ENCODE data around the gene TTBK1. TPM values are rescaled to one million over a fixed set of nuclear protein-coding genes. Genes with fewer than 3 reads are reported as not detected.

TTBK1 gene
- polyA plus RNA-seq, 4 donors = 0.89 to 2.1 (median 1.0) TPM

DNA sequence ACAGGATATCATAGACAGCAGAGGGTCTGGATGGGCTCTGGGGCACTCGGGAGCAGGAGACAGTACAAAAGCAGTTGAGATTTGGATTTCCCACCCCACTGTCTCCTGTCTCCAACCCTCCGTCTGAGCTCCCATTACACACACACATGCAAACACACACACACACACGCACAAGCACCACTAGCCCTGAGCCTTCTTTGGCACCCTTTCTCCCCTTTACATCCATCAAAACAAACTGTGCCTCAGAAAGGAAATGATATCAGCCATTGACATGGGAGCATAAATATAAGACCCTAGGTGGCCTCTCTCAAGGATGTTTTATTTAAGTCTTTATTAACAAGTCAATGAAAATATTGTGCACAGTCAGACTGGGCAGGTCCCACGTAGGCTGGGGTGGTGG, 17.5 kb downstream of the TTBK1 start:
- Histone ChIP-seq H3K4me1 (ENCODE audit: control insufficient read depth in 3 of 3, insufficient read depth in 2 of 3, low read depth in 1 of 3, low read length in 2 of 3) (peaks cover 0 to 37% (median 0%) of the 10 kb centered on the region in 3 donors), H3K4me3 (ENCODE audit: low read depth in 1 of 3, low read length in 3 of 3) (no peak overlapping the region), H3K36me3 (ENCODE audit: control insufficient read depth in 3 of 3, insufficient read depth in 2 of 3, low read depth in 1 of 3, low read length in 3 of 3) (peaks cover 0 to 8% (median 0%) of the 10 kb centered on the region in 3 donors), H3K9me3 (ENCODE audit: control insufficient read depth in 2 of 2, insufficient read depth in 1 of 2, low read depth in 1 of 2, low read length in 1 of 2) (no peaks in the 10 kb centered on the region), H3K27ac (ENCODE audit: low read depth in 1 of 3, low read length in 2 of 3) (no peak overlapping the region), H3K27me3 (ENCODE audit: control insufficient read depth in 3 of 3, insufficient read depth in 3 of 3, low read length in 3 of 3) (no peaks in the 10 kb centered on the region)
- FAIRE-seq = no peak
- DNase-seq = no peak
- WGBS, 3 donors = 80 to 92% (median 89%) methylated on average over 4 of the region's 4 CpGs

DNA sequence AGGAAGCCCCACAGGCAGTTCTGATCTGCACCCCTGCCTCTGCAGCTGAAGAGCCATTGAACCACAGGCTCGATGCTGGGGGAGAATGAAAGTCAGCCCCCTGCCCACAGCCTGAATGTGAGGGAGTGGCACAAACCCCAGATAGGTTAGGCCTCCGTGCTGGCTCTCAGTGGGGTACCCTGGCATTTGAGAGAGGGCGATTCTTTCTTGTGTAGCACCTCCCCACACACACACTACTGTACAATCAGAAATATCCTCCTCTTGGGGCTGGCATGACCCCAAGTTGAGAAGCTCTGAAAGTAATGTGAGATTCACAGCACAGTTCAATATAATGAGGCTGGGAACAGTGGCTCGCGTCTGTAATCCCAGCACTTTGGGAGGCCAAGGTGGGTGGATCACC, 17.9 kb downstream of the TTBK1 start:
- H3K36me3 ChIP-seq (ENCODE audit: control insufficient read depth in 3 of 3, insufficient read depth in 2 of 3, low read depth in 1 of 3, low read length in 3 of 3) = peaks cover 0 to 8% (median 0%) of the 10 kb centered on the region in 3 donors
- H3K4me1 ChIP-seq (ENCODE audit: control insufficient read depth in 3 of 3, insufficient read depth in 2 of 3, low read depth in 1 of 3, low read length in 2 of 3) = peaks cover 0 to 40% (median 0%) of the 10 kb centered on the region in 3 donors
- no peaks in the 10 kb centered on the region for H3K27me3 ChIP-seq (ENCODE audit: control insufficient read depth in 3 of 3, insufficient read depth in 3 of 3, low read length in 3 of 3)
- 84 to 89% (median 84%) methylated on average over 5 of the region's 5 CpGs for WGBS, 3 donors
- no peak overlapping the region for H3K4me3 ChIP-seq (ENCODE audit: low read depth in 1 of 3, low read length in 3 of 3)
- DNase-seq = no peak
- no peak overlapping the region for H3K27ac ChIP-seq (ENCODE audit: low read depth in 1 of 3, low read length in 2 of 3)
- no peak for FAIRE-seq
- H3K9me3 ChIP-seq (ENCODE audit: control insufficient read depth in 2 of 2, insufficient read depth in 1 of 2, low read depth in 1 of 2, low read length in 1 of 2) = no peaks in the 10 kb centered on the region

DNA sequence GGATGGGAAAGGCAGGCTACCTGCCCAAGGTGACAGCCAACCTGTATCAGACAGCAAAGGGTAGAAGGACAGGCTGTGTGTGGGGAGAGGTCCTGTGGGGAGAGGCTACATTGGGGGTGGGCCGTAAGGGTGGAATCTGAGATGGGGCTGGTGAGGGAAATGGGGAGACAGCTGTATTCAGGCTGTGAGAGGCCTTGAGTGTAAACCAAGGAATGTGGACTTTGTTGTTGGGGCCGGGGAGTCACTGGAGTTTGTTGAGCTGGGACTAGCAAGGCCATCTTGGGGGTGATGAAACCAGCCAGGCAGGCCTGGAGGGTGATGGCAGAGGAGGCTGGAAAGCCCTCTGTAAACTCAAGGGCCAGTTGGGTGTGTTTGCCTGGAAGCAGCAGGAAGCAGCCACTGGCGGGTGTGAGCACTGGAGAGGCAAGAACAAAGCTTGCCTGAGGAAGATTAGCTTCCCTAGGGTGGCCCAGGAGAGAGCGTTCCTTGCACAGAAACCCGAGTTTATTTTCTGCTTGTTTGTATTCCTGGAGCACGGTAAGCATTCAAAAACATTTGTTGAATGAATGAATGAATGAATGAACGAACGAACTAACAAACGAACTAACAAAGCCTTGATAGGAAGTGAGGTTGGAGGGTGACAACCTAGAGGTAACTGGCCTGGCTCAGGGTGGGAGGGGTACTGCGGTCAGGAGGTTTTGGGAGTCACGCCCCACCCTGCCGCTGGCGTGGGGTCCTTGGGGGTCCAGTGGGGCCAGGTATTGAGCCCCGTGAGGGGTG, 18.9 kb downstream of the TTBK1 start:
- 62 to 74% (median 70%) methylated on average over 14 of the region's 14 CpGs for WGBS, 3 donors
- H3K9me3 ChIP-seq (ENCODE audit: control insufficient read depth in 2 of 2, insufficient read depth in 1 of 2, low read depth in 1 of 2, low read length in 1 of 2) = no peaks in the 10 kb centered on the region
- peaks cover 0 to 46% (median 0%) of the 10 kb centered on the region in 3 donors for H3K4me1 ChIP-seq (ENCODE audit: control insufficient read depth in 3 of 3, insufficient read depth in 2 of 3, low read depth in 1 of 3, low read length in 2 of 3)
- DNase-seq = peak; percentile 24 to 87
- peaks cover 0 to 8% (median 0%) of the 10 kb centered on the region in 3 donors for H3K36me3 ChIP-seq (ENCODE audit: control insufficient read depth in 3 of 3, insufficient read depth in 2 of 3, low read depth in 1 of 3, low read length in 3 of 3)
- no peaks in the 10 kb centered on the region for H3K27me3 ChIP-seq (ENCODE audit: control insufficient read depth in 3 of 3, insufficient read depth in 3 of 3, low read length in 3 of 3)
- no peak for FAIRE-seq
- peak overlapping the region in 1 of 3 donors; percentile 75 for H3K27ac ChIP-seq (ENCODE audit: low read depth in 1 of 3, low read length in 2 of 3)
- no peak overlapping the region for H3K4me3 ChIP-seq (ENCODE audit: low read depth in 1 of 3, low read length in 3 of 3)

DNA sequence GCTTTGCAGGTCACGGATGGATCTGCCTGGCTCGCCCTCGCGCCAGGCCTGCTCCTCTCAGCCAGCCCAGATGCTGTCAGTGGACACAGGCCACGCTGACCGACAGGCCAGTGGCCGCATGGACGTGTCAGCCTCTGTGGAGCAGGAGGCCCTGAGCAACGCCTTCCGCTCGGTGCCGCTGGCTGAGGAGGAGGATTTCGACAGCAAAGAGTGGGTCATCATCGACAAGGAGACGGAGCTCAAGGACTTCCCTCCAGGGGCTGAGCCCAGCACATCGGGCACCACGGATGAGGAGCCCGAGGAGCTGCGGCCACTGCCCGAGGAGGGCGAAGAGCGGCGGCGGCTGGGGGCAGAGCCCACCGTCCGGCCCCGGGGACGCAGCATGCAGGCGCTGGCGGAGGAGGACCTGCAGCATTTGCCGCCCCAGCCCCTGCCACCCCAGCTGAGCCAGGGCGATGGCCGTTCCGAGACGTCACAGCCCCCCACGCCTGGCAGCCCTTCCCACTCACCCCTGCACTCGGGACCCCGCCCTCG, 19.6 kb downstream of the TTBK1 start:
- WGBS, 3 donors = 88 to 90% (median 89%) methylated on average over 23 to 39 of the region's 39 CpGs
- Histone ChIP-seq H3K27ac (ENCODE audit: low read depth in 1 of 3, low read length in 2 of 3) (peak overlapping the region in 1 of 3 donors; percentile 75), H3K36me3 (ENCODE audit: control insufficient read depth in 3 of 3, insufficient read depth in 2 of 3, low read depth in 1 of 3, low read length in 3 of 3) (peaks cover 0 to 8% (median 0%) of the 10 kb centered on the region in 3 donors), H3K4me3 (ENCODE audit: low read depth in 1 of 3, low read length in 3 of 3) (no peak overlapping the region), H3K4me1 (ENCODE audit: control insufficient read depth in 3 of 3, insufficient read depth in 2 of 3, low read depth in 1 of 3, low read length in 2 of 3) (peaks cover 0 to 53% (median 0%) of the 10 kb centered on the region in 3 donors), H3K9me3 (ENCODE audit: control insufficient read depth in 2 of 2, insufficient read depth in 1 of 2, low read depth in 1 of 2, low read length in 1 of 2) (no peaks in the 10 kb centered on the region), H3K27me3 (ENCODE audit: control insufficient read depth in 3 of 3, insufficient read depth in 3 of 3, low read length in 3 of 3) (no peaks in the 10 kb centered on the region)
- FAIRE-seq (no peak), DNase-seq (no peak)

DNA sequence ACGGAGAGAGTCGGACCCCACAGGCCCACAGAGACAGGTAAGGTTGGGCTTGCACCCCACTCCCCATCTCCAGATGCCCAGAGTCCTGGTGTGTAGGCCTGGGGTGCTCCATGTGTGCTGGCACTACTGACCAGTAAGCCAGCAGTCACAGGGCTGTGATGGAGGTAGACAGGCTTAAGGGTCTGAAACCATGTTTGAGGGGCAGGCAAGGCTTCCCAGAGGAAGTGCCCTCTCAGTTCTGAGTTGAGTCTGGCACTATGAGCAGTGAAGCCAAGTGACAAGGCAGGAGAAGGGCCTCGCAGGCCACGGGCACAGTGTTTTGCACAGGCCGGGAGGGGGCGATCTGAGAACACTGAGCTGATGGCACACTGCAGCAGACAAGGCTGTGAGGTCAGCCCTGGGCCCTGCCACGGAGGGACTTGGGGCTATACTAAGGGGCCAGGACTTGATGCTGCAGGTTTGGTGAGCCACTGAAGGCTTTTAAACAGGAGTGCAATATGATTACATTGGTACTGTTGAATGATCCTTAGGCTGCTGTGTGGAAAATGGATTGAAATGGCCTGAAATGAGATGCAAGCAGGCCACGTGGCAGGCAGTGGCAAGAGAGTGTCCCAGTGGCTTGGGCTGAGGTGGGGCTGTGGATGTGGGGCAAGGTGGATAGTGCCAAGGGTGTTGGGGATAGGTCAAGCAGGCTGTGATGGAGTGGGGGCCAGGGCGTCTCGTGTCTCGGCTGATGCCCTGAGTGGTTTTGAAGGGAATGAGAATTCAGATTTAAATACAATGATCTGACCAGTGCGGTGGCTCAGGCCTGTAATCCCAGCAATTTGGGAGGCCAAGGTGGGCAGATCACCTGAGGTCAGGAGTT, 20.3 kb downstream of the TTBK1 start:
- 48 to 52% (median 50%) methylated on average over 12 of the region's 12 CpGs for whole genome bisulfite sequencing, 3 donors
- Histone ChIP-seq H3K36me3 (ENCODE audit: control insufficient read depth in 3 of 3, insufficient read depth in 2 of 3, low read depth in 1 of 3, low read length in 3 of 3) (peaks cover 0 to 8% (median 0%) of the 10 kb centered on the region in 3 donors), H3K9me3 (ENCODE audit: control insufficient read depth in 2 of 2, insufficient read depth in 1 of 2, low read depth in 1 of 2, low read length in 1 of 2) (no peaks in the 10 kb centered on the region), H3K4me3 (ENCODE audit: low read depth in 1 of 3, low read length in 3 of 3) (no peak overlapping the region), H3K27ac (ENCODE audit: low read depth in 1 of 3, low read length in 2 of 3) (no peak overlapping the region), H3K27me3 (ENCODE audit: control insufficient read depth in 3 of 3, insufficient read depth in 3 of 3, low read length in 3 of 3) (no peaks in the 10 kb centered on the region), H3K4me1 (ENCODE audit: control insufficient read depth in 3 of 3, insufficient read depth in 2 of 3, low read depth in 1 of 3, low read length in 2 of 3) (peaks cover 4 to 60% (median 6%) of the 10 kb centered on the region in 3 donors)
- FAIRE-seq (no peak), DNase-seq (peak; percentile 87 to 88)

DNA sequence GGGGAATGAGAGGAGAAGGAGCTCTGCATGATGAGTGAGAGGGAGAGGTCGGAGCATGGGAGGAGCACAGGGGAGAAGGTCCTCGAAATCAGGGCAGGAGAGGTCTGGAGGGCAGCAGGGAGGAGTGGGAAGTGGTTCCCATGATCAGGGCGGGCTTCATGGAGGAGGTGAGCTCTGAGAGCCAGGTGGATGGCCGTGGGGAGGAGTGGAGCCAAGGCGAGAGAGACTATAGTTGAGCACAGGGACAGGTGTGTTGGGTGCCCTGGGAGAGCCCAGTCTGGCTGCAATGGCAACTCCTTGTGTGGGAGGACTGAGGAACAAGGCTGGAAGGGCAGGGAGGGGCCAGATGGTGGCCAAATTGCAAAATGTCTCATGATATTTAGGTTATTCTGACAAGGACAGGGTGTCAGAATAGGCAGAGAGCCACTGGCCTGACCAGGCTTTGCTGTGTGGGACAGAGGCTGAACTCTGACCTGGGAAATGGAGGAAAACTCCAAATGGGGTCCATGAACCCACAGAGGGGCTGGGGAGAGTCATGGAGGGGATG, 21.4 kb downstream of the TTBK1 start:
- no peak overlapping the region for H3K4me3 ChIP-seq (ENCODE audit: low read depth in 1 of 3, low read length in 3 of 3)
- FAIRE-seq (no peak), DNase-seq (no peak)
- peaks cover 4 to 71% (median 9%) of the 10 kb centered on the region in 3 donors for H3K4me1 ChIP-seq (ENCODE audit: control insufficient read depth in 3 of 3, insufficient read depth in 2 of 3, low read depth in 1 of 3, low read length in 2 of 3)
- H3K36me3 ChIP-seq (ENCODE audit: control insufficient read depth in 3 of 3, insufficient read depth in 2 of 3, low read depth in 1 of 3, low read length in 3 of 3) = peaks cover 0 to 8% (median 0%) of the 10 kb centered on the region in 3 donors
- no peak overlapping the region for H3K27ac ChIP-seq (ENCODE audit: low read depth in 1 of 3, low read length in 2 of 3)
- no peaks in the 10 kb centered on the region for H3K9me3 ChIP-seq (ENCODE audit: control insufficient read depth in 2 of 2, insufficient read depth in 1 of 2, low read depth in 1 of 2, low read length in 1 of 2)
- WGBS, 3 donors = 73 to 84% (median 75%) methylated on average over 5 of the region's 5 CpGs
- H3K27me3 ChIP-seq (ENCODE audit: control insufficient read depth in 3 of 3, insufficient read depth in 3 of 3, low read length in 3 of 3) = no peaks in the 10 kb centered on the region

DNA sequence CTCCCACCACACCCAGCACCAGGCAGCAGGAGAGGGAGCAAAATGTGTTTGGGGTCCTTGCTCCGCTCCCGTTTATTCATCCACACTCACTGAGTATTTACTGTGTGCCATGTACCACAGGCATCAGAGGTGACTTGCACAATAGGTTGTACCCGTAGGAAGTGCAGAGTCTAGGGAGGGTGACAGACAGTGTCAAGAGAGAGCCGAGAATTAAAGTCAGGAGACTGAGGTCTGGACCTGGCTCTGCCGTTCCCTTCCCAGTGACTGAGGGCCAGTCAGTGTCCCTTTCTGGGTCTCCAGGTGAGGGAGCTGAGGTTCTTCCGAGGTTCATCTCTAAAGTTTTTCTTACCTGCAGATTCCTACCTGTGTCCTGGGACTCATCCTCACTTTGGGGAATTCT, 22.3 kb downstream of the TTBK1 start:
- FAIRE-seq = no peak
- 85 to 90% (median 86%) methylated on average over 6 of the region's 6 CpGs for WGBS, 3 donors
- no peak for DNase-seq
- H3K36me3 ChIP-seq (ENCODE audit: control insufficient read depth in 3 of 3, insufficient read depth in 2 of 3, low read depth in 1 of 3, low read length in 3 of 3) = peaks cover 0 to 8% (median 0%) of the 10 kb centered on the region in 3 donors
- no peak overlapping the region for H3K4me3 ChIP-seq (ENCODE audit: low read depth in 1 of 3, low read length in 3 of 3)
- no peaks in the 10 kb centered on the region for H3K27me3 ChIP-seq (ENCODE audit: control insufficient read depth in 3 of 3, insufficient read depth in 3 of 3, low read length in 3 of 3)
- H3K27ac ChIP-seq (ENCODE audit: low read depth in 1 of 3, low read length in 2 of 3) = peak overlapping the region in 1 of 3 donors; percentile 2
- H3K9me3 ChIP-seq (ENCODE audit: control insufficient read depth in 2 of 2, insufficient read depth in 1 of 2, low read depth in 1 of 2, low read length in 1 of 2) = no peaks in the 10 kb centered on the region
- peaks cover 4 to 80% (median 11%) of the 10 kb centered on the region in 3 donors for H3K4me1 ChIP-seq (ENCODE audit: control insufficient read depth in 3 of 3, insufficient read depth in 2 of 3, low read depth in 1 of 3, low read length in 2 of 3)

All from small intestine (tissue), 7 donors.